Mucosa of rectum (tissue), 2 donors: ENCODE results near the gene ATP11A.
"Not testable (repeated sequence)": the region's sequence is repeated elsewhere in the genome, so short reads cannot be mapped to it uniquely, and the experiment has no call there.

Experiments used
- H3K27ac ChIP-seq, 2 donors: one replicate each; pipeline ENCODE4 v1.7.0; 2013; ENCODE audit warnings: inconsistent platforms in 2 of 2, low read depth in 2 of 2, low read length in 2 of 2
- H3K27me3 ChIP-seq, 2 donors: one replicate each; pipeline ENCODE4 v1.7.0; 2013; ENCODE audit warnings: low read length in 2 of 2; ENCODE audit not compliant: control insufficient read depth in 2 of 2, insufficient read depth in 2 of 2
- H3K36me3 ChIP-seq, 2 donors: one replicate each; pipeline ENCODE4 v1.7.0; 2013; ENCODE audit warnings: low read length in 2 of 2; ENCODE audit not compliant: control insufficient read depth in 2 of 2, insufficient read depth in 2 of 2
- H3K4me1 ChIP-seq, 2 donors: one replicate each; pipeline ENCODE4 v1.7.0; 2013; ENCODE audit warnings: low read length in 2 of 2, mild to moderate bottlenecking in 1 of 2; ENCODE audit not compliant: control insufficient read depth in 2 of 2, insufficient read depth in 2 of 2
- H3K4me3 ChIP-seq, 2 donors: one replicate each; pipeline ENCODE4 v1.7.0; 2013; ENCODE audit warnings: low read length in 2 of 2
- H3K9ac ChIP-seq, 2 donors: one replicate each; pipeline ENCODE4 v1.7.0; 2013; ENCODE audit warnings: low read length in 2 of 2, low read depth in 1 of 2, mild to moderate bottlenecking in 1 of 2
- H3K9me3 ChIP-seq, 2 donors: one replicate each; pipeline ENCODE4 v1.7.0; 2013; ENCODE audit warnings: low read length in 2 of 2; ENCODE audit not compliant: control insufficient read depth in 2 of 2
- donor health status: healthy.
- donor health status: Normal muscosa, but diverticular disease.

The ATP11A gene

DNA sequence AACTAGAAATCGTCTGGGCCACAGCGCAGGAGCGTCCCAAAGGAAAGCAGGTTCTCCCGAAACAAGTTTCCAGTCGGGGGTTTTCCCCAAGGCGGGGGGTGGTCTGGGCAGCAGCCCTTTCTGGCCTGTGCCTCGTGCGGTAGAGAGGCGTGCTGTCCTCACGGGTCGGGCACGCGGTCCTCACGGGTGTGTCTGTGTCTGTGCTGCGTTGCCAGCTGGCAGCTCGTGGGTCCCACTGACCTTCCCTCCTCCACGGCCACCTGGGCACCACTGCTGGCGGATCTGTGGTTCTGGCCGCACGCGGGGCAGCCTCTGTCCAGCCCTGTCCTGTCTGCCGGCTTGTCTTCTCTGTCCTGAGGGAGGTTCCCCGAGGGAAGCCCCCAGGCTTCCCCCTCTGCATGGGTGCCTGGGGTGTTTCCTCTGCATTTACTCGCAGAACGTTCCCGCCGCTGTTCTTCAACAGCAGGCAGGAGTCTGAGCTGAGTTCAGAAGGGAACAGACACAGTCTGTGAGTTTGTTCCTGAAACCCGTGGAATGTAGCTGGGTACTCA lies 181.0 kb downstream of the ATP11A start:
- H3K27me3 ChIP-seq = no peaks in the 10 kb centered on the region
- no peaks in the 10 kb centered on the region for H3K36me3 ChIP-seq
- H3K9ac ChIP-seq = no peak overlapping the region
- H3K9me3 ChIP-seq = peaks cover 2 to 6% of the 10 kb centered on the region in 2 donors
- peaks cover 0 to 2% of the 10 kb centered on the region in 2 donors for H3K4me1 ChIP-seq
- no peak overlapping the region for H3K27ac ChIP-seq
- no peak overlapping the region for H3K4me3 ChIP-seq

DNA sequence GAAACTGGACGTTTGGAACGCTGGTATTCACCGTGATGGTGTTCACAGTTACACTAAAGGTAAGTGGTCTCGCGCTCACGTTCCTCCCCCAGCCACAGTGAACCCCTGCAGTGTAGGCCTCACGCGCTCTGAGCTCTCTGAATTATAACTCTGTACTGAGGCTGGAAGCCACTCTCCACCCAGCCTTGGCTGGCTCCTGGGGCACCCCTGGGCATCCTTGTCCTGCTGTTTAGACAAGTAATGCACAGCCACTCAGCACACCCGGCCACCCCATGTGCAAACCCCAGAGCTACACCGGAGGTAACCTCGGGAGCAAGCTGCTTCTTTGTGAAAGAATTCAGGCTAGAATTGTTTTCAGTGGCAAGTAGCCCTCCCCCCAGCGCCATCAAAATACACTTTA lies 181.9 kb downstream of the ATP11A start:
- Histone ChIP-seq H3K27me3 (no peaks in the 10 kb centered on the region), H3K36me3 (no peaks in the 10 kb centered on the region), H3K27ac (no peak overlapping the region), H3K4me1 (peaks cover 0 to 2% of the 10 kb centered on the region in 2 donors), H3K4me3 (no peak overlapping the region), H3K9ac (no peak overlapping the region), H3K9me3 (peaks cover 2 to 6% of the 10 kb centered on the region in 2 donors)

- H3K4me1 ChIP-seq, H3K27me3 ChIP-seq, H3K36me3 ChIP-seq, H3K9me3 ChIP-seq, H3K4me3 ChIP-seq, H3K9ac ChIP-seq: not testable (repeated sequence)
- peak overlapping the region; percentile 57 to 71 for H3K27ac ChIP-seq
Observed at GRCh38 chr13:112872657-112873631, 183.1 kb downstream of the ATP11A start.

DNA sequence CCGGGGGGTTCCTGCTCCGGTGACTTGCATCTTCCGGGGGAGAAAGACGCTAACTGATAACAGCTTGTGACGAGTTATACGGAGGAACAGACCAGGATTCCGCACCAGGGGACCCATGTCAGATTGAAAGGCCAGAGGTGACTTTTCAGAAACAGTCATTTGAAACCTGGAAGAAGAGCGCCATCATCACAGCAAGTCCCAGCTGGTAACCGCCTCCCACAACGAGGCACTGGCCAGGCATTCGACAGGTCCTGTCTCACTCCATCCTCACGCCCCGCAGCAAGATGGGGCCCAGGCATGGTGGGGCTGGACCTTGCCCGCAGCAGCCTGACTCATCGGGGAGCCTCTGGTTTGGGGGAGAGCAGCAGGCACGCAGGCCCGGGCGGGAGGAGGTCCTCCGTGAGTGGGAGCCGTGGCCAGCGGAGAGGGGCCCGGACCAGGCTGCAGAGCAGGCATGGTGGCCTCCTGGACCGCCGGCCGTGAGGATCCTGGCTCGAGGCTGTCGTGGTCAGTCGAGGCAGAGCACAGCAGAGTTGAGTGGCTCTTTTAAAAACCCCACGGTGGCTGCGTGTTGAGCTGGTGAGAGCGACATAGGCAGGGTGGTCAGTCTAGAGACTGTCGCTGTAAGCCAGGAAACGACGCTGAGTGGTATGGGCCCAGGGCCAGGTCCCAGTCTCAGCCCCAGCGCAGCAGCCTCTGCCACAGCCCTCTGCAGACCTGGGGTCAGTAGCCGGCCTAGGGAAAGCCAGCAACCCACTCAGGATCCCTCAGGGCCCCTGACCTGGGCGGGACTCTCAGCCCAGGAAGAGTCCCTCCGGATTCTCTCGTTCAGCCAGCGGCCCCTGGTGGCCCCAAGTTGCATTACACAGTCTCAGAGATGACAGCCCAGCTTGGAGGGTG lies 184.3 kb downstream of the ATP11A start:
- Histone ChIP-seq H3K27ac (peak overlapping the region in 1 of 2 donors; percentile 23), H3K9ac (no peak overlapping the region), H3K9me3 (peaks cover 2 to 6% of the 10 kb centered on the region in 2 donors), H3K36me3 (peaks cover 0 to 7% of the 10 kb centered on the region in 2 donors), H3K27me3 (no peaks in the 10 kb centered on the region), H3K4me3 (peak overlapping the region in 1 of 2 donors; percentile 41), H3K4me1 (peaks cover 0 to 2% of the 10 kb centered on the region in 2 donors)

DNA sequence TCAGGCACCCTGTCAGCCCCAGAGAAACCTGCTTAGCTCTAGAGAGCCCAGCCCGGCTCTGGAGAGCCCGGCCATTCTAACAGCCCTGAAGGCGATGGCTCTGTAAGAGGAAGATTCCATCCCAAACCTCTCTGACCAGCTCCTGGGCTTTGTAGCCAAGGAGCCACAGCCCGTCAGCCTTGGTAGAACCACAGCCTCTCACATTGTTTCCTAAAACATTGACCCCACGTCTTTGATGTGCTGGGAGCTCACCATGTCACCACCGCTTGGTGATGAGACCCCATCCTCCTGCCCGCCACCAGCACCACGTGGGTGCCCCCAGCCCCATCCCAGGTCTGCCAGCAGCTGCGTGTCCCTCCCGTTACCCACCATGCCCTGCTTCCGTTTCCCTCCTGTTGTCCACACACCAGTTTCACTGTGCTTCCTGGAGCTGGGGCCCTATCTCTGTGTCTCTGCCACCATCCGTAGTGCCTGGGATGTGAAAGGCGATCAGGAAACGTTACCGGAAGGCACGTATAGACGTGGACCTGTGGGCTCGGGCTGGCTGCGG lies 185.0 kb downstream of the ATP11A start:
- H3K4me1 ChIP-seq = peaks cover 0 to 2% of the 10 kb centered on the region in 2 donors
- H3K4me3 ChIP-seq = no peak overlapping the region
- no peak overlapping the region for H3K9ac ChIP-seq
- H3K9me3 ChIP-seq = peaks cover 2 to 6% of the 10 kb centered on the region in 2 donors
- no peak overlapping the region for H3K27ac ChIP-seq
- H3K36me3 ChIP-seq = peaks cover 0 to 7% of the 10 kb centered on the region in 2 donors
- H3K27me3 ChIP-seq = no peaks in the 10 kb centered on the region

- Histone ChIP-seq H3K27ac (no peak overlapping the region), H3K4me3 (no peak overlapping the region), H3K4me1 (peaks cover 0 to 2% of the 10 kb centered on the region in 2 donors), H3K36me3 (peaks cover 0 to 7% of the 10 kb centered on the region in 2 donors), H3K9ac (no peak overlapping the region), H3K9me3 (peaks cover 2 to 6% of the 10 kb centered on the region in 2 donors), H3K27me3 (no peaks in the 10 kb centered on the region)
Observed at GRCh38 chr13:112875627-112876026, 185.8 kb downstream of the ATP11A start.

DNA sequence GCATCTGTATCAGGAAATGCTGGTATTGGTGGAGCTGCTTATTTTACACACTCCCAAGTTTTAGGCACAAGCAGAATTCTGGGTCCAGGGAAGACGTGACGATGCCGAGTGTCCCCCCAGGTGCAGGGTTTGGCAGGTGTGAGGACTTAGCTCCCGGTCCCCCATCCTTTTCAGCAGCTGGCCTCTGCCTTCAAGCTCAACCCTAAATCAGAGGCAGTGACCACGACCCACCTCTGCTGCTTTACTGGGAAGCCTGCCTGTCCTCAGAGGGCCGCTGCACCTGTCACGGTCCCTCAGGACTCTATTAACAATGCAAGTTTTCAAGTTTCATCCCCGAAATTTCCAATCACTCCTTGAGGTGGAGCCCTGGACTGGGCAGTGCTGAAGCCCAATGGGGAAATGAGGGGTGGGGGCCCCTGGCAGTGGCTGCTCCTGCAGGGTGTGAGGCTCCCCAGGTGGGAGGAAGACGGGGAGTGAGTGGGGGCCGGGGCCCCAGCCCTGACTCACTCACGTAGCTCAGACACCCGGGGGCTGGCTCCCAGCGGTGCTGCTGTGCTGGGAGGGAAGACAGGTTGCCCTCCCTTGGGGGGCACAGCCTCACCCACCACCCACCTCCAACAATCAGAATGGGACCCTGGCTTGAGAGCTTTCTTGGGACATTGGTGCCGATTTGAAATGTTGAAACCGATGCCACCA lies 186.6 kb downstream of the ATP11A start:
- Histone ChIP-seq H3K36me3 (peaks cover 0 to 7% of the 10 kb centered on the region in 2 donors), H3K9me3 (peaks cover 2 to 6% of the 10 kb centered on the region in 2 donors), H3K4me1 (peaks cover 0 to 2% of the 10 kb centered on the region in 2 donors), H3K4me3 (no peak overlapping the region), H3K9ac (no peak overlapping the region), H3K27me3 (no peaks in the 10 kb centered on the region), H3K27ac (no peak overlapping the region)

DNA sequence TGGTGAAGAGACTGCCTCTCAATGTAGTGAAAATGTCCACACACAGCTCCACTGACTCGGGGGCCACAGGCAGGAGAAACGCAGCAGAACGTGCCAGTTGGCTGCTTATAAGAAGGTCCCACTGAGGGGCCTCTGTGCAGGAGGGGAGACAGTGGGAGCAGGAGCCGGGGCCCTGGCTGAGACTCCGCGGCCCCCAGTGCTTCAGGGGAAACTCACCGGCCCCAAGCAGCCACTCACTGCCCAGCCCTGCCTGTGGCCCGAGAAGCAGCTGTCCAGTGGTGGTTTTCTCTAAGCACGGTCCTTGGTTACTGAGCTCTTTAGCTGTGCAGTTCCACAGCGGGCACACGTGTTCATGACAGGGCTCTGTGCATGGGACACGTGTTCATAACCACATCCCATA lies 187.2 kb downstream of the ATP11A start:
- peaks cover 0 to 8% of the 10 kb centered on the region in 2 donors for H3K36me3 ChIP-seq
- no peak overlapping the region for H3K27ac ChIP-seq
- peaks cover 0 to 2% of the 10 kb centered on the region in 2 donors for H3K4me1 ChIP-seq

GRCh38 chr13:112877539-112877938 lies 187.7 kb downstream of the ATP11A start:
- Histone ChIP-seq H3K27ac (no peak overlapping the region), H3K9me3 (peaks cover 2 to 6% of the 10 kb centered on the region in 2 donors), H3K36me3 (peaks cover 3 to 11% of the 10 kb centered on the region in 2 donors), H3K4me3 (no peak overlapping the region), H3K9ac (no peak overlapping the region), H3K27me3 (no peaks in the 10 kb centered on the region), H3K4me1 (peaks cover 0 to 1% of the 10 kb centered on the region in 2 donors)

More for the DNA sequence above, 187.2 kb downstream of the ATP11A start:
- H3K4me3 ChIP-seq = no peak overlapping the region
- H3K27me3 ChIP-seq = no peaks in the 10 kb centered on the region
- H3K9me3 ChIP-seq = peaks cover 2 to 6% of the 10 kb centered on the region in 2 donors
- H3K9ac ChIP-seq = no peak overlapping the region
